GM21515 (cell line): ENCODE results near the gene YIF1B.
"Not testable (repeated sequence)": the region's sequence is repeated elsewhere in the genome, so short reads cannot be mapped to it uniquely, and the experiment has no call there.

Experiments used
- ATAC-seq: cut with Tn5 transposase; IDR thresholded peaks from one replicate; pipeline ENCODE4 v1.9.1; 2021; ENCODE audit not compliant: unreplicated experiment

The YIF1B gene, protein sequence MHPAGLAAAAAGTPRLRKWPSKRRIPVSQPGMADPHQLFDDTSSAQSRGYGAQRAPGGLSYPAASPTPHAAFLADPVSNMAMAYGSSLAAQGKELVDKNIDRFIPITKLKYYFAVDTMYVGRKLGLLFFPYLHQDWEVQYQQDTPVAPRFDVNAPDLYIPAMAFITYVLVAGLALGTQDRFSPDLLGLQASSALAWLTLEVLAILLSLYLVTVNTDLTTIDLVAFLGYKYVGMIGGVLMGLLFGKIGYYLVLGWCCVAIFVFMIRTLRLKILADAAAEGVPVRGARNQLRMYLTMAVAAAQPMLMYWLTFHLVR

DNA sequence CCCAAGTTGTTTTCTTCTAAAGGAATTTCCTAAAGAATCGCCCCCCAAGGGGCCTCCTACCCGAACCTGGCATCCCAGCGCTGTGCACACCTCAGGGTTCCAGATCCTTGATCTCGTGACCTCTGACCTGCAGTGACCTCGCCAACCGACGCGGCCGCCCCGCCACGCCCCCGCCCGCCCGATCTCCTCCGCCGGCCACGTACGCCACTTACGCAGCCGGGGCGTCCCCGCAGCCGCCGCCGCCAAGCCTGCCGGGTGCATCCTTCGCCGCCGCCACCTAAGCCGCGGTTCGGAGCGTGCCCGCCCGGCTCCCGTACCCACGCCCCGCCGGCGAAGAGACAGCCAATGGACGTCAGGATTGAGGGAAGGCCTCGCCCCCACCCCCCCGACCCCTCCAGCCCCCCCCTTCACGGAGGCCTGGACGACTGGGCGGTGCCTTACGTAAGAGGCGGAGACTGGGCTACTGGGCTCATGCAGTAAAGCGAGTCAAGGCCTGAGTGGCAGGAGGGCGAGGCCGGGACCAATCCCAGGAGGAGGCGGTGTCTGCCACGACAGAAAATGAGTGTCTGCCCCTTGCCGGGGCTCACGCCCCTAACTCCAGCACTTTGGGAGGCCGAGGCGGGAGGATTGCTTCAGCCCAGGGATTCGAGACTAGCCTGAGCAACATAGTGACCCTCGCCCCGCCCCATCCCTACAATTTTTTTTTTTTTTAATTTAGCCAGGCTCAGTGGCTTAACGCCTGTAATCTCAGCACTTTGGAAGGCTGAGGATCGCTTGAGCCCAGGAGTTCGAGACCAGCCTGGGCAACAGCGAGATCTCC, at the start of gene YIF1B:
TSS of gene YIF1B (minus strand) at position 291 of the 820 bp plus-strand sequence. CDS start at position 261, 30 bp downstream.
- ATAC-seq: peak; percentile 75

GRCh38 chr19:38362946-38363688, 47.4 kb upstream of the YIF1B start:
- ATAC-seq: not testable (repeated sequence)

- no peak for ATAC-seq
Observed at GRCh38 chr19:38362076-38362945, 46.6 kb upstream of the YIF1B start.

- no peak for ATAC-seq
Observed at GRCh38 chr19:38361633-38362075, 45.9 kb upstream of the YIF1B start.

- no peak for ATAC-seq
Observed at GRCh38 chr19:38360839-38361631, 45.3 kb upstream of the YIF1B start.

GRCh38 chr19:38360351-38360750, 44.6 kb upstream of the YIF1B start:
- ATAC-seq: no peak

- ATAC-seq: no peak
Observed at GRCh38 chr19:38359242-38360021, 43.7 kb upstream of the YIF1B start.

GRCh38 chr19:38358071-38358470, 42.3 kb upstream of the YIF1B start:
- no peak for ATAC-seq

DNA sequence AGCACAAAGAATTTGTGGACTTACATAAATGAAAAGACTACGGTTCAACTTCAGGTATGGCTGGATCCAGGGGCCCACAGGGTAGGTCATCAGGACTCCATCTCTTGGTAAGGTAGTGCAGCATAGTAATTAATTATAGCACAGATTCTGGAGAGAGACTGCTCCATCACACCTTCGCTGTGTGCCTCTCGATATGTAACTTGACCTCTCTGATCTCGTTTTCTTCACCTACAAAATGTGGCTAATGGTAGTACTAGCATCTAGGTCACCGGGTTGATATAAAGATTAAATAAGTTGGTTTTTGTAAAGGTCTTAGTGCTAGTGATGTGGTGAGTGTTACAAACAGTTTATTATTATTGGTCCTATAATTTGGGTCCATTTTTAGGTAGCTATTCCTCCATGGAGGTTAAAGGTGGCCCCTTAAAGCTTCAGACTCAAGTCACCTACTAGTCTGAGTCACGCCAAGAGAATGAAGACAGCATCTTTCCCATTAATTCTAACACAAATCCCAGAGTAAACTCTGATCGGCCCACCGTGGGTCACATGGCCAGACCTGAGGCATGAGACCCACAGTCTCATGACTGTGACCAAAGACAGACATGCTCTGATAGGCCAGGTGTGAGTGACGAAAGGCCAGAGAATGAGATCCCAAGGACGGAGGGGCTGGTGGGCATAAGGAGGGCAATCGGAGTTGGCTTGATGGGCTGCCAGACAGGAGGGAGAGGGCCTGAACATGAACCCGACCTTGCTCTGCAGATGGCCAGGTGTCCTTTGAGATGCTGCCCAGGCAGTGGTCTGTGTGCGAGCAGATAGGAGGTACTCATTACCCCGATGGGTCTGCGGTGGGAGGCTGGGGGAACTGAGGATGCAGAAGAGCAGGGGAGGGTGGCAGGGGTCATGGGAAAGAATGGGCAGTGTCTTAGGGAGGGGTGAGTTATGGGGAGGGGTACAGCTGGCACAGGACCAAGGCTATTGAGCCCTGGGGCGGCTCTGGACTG, 40.3 kb upstream of the YIF1B start:
- no peak for ATAC-seq

GRCh38 chr19:38352611-38353010, 36.9 kb upstream of the YIF1B start:
- ATAC-seq: no peak

DNA sequence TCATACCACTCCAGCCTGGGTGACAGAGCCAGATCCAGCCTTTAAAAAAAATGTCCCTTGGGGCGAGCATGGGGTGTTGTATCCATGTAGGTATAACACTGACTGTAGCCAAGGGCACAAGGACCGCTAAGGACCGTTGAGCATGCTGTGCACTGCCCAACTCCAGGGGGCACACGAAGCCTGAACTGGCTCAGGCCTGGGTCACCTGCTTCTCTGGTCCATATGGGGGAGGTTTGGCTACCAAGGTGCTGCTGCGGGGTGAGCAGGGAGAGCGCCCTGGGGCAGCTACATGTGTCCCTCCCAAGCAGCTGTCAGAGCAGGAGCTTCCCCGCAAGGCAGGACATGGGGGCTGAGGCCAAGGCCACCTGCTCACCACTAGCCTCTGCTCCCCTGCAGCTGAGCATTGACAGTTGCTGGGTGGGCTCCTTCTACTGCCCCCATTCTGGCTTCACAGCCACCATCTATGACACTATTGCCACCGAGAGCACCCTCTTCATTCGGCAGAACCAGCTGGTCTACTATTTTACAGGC, 36.2 kb upstream of the YIF1B start:
- ATAC-seq: no peak

DNA sequence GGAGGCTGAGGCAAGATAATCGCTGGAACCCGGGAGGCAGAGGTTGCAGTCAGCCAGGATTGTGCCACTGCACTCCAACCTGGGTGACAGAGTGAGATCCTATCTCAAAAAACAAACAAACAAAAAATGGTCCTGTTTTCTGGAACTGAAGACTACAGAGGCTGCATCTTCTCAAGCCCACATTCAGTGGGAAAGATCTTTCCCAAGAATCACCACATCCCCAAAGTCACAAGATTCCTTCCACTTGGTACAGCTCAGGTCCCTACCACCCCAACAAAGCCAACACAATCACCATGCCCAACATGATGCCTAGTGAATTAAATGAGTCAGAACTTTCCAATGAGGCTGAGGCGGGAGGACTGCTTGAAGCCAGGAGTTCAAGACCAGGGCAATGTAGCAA, 35.1 kb upstream of the YIF1B start:
- ATAC-seq: no peak

- ATAC-seq: no peak
Observed at GRCh38 chr19:38346837-38347236, 31.1 kb upstream of the YIF1B start.

GRCh38 chr19:38340927-38341326, 25.2 kb upstream of the YIF1B start:
- ATAC-seq: no peak

DNA sequence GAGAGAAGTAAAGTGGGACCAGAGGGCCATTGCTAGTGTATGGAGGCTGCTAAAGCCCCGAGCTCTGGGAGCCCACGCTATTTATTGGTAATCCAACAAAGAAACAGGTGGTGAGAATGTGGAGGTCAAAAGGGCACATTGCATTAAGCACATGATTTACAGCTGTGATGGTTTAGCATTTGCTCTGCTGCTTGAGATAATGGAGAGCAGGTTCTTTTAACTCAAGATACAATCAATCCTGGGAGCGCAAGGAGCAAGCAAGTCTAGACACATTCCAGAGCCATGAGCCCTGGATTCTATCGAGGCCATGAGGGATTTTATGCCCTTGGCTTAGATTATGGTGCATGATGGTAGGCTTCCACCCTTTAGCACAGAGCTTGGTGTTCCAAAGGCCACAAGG, 23.3 kb upstream of the YIF1B start:
- ATAC-seq: not testable (repeated sequence)

GRCh38 chr19:38337360-38337653, 21.6 kb upstream of the YIF1B start:
- ATAC-seq: no peak

DNA sequence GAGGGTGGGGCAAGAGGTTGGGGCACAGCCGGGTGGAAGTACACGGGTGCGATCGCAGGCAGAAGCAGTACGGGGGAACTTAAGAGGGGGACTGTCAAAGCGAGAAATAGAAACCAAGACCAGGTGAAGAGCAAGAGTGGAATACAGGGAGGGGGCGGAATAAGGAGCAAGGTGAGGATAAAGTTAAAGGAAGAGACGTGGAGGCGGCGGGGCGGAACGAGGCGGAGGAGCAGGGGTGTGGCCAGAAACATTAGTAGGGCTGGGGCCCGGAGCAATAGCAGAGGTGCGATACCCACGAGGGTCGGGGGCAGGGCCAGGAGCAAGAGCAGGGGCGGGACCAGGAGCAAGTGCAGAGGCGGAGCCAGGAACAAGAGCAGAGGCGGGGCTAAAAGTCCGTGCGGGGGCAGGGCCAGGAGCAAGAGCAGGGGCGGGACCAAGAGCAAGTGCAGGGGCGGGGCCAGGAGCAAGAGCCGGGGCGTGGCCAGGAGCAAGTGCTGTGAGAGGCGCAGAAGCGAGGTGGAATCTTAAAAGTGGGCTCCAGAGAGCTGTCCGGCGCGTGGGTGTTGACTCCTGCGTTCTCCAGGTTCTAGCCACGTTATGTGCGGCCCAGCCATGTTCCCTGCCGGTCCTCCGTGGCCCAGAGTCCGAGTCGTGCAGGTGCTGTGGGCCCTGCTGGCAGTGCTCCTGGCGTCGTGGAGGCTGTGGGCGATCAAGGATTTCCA, 21.1 kb upstream of the YIF1B start:
- ATAC-seq: peak; percentile 50
